Ovary (tissue), 9 donors: Measurements from ENCODE around the gene INSM2. TPM values are rescaled to one million over a fixed set of nuclear protein-coding genes. Genes with fewer than 3 reads are reported as not detected.

Experiments used
- DNase-seq, 5 donors: peaks; one replicate each; pipeline ENCODE4 v3.0.0-alpha.2; 2019 to 2020
- H3K27ac ChIP-seq, 2 donors: fragments of 200-600 bp; one replicate each; pipeline versions ENCODE4 v1.5.1 to v1.8.0; 2019 to 2022
- H3K27me3 ChIP-seq: fragments of 200-600 bp; one replicate; pipeline ENCODE4 v1.8.0; 2022
- H3K36me3 ChIP-seq: fragments of 200-600 bp; sonication (generic); one replicate; pipeline ENCODE4 v1.5.1; 2019
- H3K4me1 ChIP-seq: one replicate; pipeline ENCODE4 v1.8.1; 2013; ENCODE audit warnings: mild to moderate bottlenecking, moderate library complexity; ENCODE audit not compliant: insufficient read depth
- H3K4me3 ChIP-seq: fragments of 200-600 bp; sonication (generic); one replicate; pipeline ENCODE4 v1.5.1; 2017
- H3K9me3 ChIP-seq, 2 donors: fragments of 200-600 bp in 1 of 2; sonication (generic) in 1 of 2; one replicate each; pipeline versions ENCODE4 v1.5.1 to v1.8.1; 2013 to 2019; ENCODE audit warnings: mild to moderate bottlenecking in 1 of 2, moderate library complexity in 1 of 2
- EP300 ChIP-seq: sonication (generic); formaldehyde crosslinking; IDR thresholded peaks from one replicate; pipeline ENCODE4 v1.6.1; 2017; ENCODE audit warnings: antibody characterized with exemption
- POLR2A ChIP-seq: fragments of 450-650 bp; IDR thresholded peaks from one replicate; pipeline ENCODE4 v1.6.1; 2017; ENCODE audit warnings: antibody characterized with exemption, mild to moderate bottlenecking, moderate library complexity
- WGBS, 3 donors: extraction: QIAGEN DNeasy Blood & Tissue Kit in 1 of 3; methylation state at CpG; one replicate each; pipeline versions ENCODE4 v1.1.5 to v1.1.7; 2013 to 2017; 5-methylcytosine and 5-hydroxymethylcytosine counted together
- intact Hi-C, 4 donors: fragments of 100-400 bp; cut with DNase I; formaldehyde crosslinking; loops; one replicate each; pipeline versions ENCODE4 v1.11.0 to v1.15.1; 2022 to 2023
- polyA plus RNA-seq, 2 donors: library from polyadenylated mRNA; stranded (reverse); fragments of 200-250 nt in 1 of 2; fragments of 350-450 nt in 1 of 2; fragmentation: Illumina TruSeq in 1 of 2; extraction: RNeasy Lipid Tissue Mini Kit (QIAGEN cat#74804) in 1 of 2; gene quantifications; one replicate each; pipeline ENCODE4 v1.2.3, GENCODE V29; 2013 to 2014
- total RNA-seq, 7 donors: library from RNA; depleted of rRNA in 2 of 7; stranded (reverse); fragments of >200 nt in 2 of 7; fragmentation: NEBNext Ultra II Directional in 3 of 7; extraction: Animal tissue kit (Norgen Biotek cat#: 25700) in 3 of 7; gene quantifications; one replicate each; pipeline versions ENCODE4 v1.1.0 to v1.2.4, GENCODE V29; 2016 to 2023
- TF ChIP-seq, protein P1 (sequence below), 3 donors: fragments of 450-650 bp in 2 of 3; fragments of 200-600 bp in 1 of 3; IDR thresholded peaks; one replicate each; pipeline versions ENCODE4 v1.5.1 to v1.8.0; 2016 to 2022; ENCODE audit warnings: antibody characterized with exemption in 3 of 3, mild to moderate bottlenecking in 1 of 3
- donor health status: DM: no; HTN: no; CAD: no; lungs with moderate emphysema.
- donor health status: DM: no; HTN: no; CAD: no.
- donor health status: Bipolar disorder and iron deficiency.
- donor health status: DM: yes; HTN: yes; CAD: no.
- donor health status: DM: no; HTN: no; CAD: no.
- donor health status: DM: yes; HTN: yes; CAD: no.

The INSM2 gene
- total and polyA plus RNA-seq, 9 donors: 0.11 TPM; not detected in 8

DNA sequence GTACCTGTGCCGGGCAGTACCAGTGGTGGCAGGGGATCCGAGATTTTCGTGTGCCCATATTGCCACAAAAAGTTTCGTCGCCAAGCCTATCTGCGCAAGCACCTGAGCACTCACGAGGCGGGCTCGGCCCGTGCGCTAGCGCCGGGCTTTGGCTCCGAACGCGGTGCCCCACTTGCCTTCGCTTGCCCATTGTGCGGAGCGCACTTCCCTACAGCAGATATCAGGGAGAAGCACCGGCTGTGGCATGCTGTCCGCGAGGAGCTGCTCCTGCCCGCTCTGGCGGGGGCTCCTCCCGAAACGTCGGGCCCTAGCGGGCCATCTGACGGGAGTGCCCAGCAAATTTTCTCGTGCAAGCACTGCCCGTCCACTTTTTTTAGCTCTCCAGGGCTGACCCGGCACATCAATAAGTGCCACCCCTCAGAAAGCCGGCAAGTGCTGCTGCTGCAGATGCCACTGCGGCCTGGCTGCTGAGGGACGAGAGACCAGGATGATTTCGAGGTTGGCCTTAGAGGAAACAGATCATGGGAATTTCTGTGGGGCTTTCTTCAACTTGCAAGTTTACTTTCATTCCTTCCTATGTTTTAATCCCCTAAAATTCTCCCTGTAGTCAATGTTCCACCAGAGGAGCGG is 1.6 kb downstream of the INSM2 start:
- no peak overlapping the region for H3K27ac ChIP-seq
- DNase-seq: no peak
- no peak overlapping the region for H3K4me3 ChIP-seq
- WGBS, 3 donors: 7 to 9% (median 8%) methylated on average over 34 to 37 of the region's 37 CpGs
- TF ChIP-seq POLR2A: no peak
- TF ChIP-seq EP300: no peak
- TF ChIP-seq, protein P1, sequence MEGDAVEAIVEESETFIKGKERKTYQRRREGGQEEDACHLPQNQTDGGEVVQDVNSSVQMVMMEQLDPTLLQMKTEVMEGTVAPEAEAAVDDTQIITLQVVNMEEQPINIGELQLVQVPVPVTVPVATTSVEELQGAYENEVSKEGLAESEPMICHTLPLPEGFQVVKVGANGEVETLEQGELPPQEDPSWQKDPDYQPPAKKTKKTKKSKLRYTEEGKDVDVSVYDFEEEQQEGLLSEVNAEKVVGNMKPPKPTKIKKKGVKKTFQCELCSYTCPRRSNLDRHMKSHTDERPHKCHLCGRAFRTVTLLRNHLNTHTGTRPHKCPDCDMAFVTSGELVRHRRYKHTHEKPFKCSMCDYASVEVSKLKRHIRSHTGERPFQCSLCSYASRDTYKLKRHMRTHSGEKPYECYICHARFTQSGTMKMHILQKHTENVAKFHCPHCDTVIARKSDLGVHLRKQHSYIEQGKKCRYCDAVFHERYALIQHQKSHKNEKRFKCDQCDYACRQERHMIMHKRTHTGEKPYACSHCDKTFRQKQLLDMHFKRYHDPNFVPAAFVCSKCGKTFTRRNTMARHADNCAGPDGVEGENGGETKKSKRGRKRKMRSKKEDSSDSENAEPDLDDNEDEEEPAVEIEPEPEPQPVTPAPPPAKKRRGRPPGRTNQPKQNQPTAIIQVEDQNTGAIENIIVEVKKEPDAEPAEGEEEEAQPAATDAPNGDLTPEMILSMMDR (IDR thresholded peaks at IDR 0.05): no peak
- intact Hi-C loops: no loop called here
- no peaks in the 10 kb centered on the region for H3K36me3 ChIP-seq
- peaks cover 4% of the 10 kb centered on the region for H3K27me3 ChIP-seq
- peaks cover 18% of the 10 kb centered on the region for H3K4me1 ChIP-seq
- H3K9me3 ChIP-seq: peaks cover 0 to 6% of the 10 kb centered on the region in 2 donors

DNA sequence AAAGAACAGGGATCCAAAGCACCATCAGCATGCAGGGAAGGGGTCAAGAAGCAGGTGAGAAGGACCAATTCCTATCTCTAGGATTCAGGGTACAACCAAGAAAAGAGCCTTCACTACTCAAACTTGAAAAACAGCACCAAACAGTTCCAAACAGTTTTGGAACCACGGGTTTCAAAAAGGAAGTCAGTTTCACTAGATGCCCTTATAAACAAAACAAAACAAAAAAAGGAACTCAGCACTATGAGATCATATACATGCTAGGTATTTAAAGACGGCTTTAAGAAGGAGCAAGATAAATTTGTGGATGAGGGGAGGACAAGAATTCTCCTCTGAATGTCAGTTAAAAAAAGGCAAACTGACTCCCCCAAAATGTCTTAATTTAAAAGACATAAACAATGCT is 6.0 kb downstream of the INSM2 start:
- 59 to 71% (median 66%) methylated on average over 2 of the region's 2 CpGs for WGBS, 3 donors
- Histone ChIP-seq H3K36me3 (no peaks in the 10 kb centered on the region), H3K4me3 (no peak overlapping the region), H3K4me1 (peaks cover 4% of the 10 kb centered on the region), H3K27me3 (no peaks in the 10 kb centered on the region), H3K9me3 (no peaks in the 10 kb centered on the region), H3K27ac (no peak overlapping the region)
- no peak for DNase-seq
- TF ChIP-seq, protein P1 (IDR thresholded peaks at IDR 0.05): no peak
- TF ChIP-seq POLR2A: no peak
- TF ChIP-seq EP300: no peak
- intact Hi-C loops: no loop called here

DNA sequence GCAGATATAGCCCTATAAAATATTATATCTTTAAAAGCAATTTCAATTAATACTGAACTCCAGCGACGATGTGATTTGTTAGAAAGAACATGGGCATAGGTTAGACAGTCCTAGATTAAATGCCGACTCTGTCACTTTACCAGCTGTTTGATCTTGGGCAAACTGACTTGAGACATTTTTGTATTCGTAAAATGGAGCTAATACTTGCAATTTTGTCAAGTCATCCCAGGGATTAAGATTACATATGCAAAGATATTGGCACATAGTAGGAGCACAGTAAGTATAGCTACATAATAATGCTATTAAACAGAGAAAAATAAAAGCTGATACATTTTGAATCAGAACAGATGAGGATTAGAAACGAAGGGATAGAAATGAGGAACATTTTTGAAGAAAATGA is 9.0 kb downstream of the INSM2 start:
- WGBS, 3 donors: 92 to 97% (median 94%) methylated on average over 5 of the region's 5 CpGs
- TF ChIP-seq, protein P1 (IDR thresholded peaks at IDR 0.05): no peak
- TF ChIP-seq EP300 (no peak), POLR2A (no peak)
- intact Hi-C loops: no loop called here

DNA sequence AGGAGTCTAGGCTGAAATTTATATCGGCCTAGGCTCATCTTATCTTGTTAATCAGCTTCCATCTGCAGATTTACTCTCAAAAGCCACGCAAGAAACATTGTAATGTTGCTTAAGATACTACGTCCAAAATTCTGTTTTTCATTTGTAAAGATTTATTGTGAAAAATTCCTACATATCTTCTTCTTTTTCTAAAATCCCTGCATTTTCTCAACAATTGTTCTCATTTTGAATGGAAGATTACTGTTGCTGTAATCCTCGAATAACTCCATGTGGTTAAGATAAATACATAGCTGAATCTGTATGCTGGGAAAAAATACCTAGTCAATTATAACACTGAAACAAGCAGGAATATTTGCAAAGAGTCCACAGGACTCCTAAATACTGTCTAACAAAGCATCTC is 15.6 kb downstream of the INSM2 start:
- WGBS, 3 donors: 90 to 94% (median 91%) methylated on average over 4 of the region's 4 CpGs
- TF ChIP-seq, protein P1 (IDR thresholded peaks at IDR 0.05): no peak
- TF ChIP-seq EP300: no peak
- TF ChIP-seq POLR2A: no peak
- Histone ChIP-seq H3K27ac (no peak overlapping the region), H3K4me1 (no peaks in the 10 kb centered on the region), H3K27me3 (peaks cover 4% of the 10 kb centered on the region), H3K9me3 (no peaks in the 10 kb centered on the region), H3K4me3 (no peak overlapping the region), H3K36me3 (no peaks in the 10 kb centered on the region)
- intact Hi-C loops: no loop called here
- no peak for DNase-seq

More for the DNA sequence above, 9.0 kb downstream of the INSM2 start:
- DNase-seq: no peak
- Histone ChIP-seq H3K4me3 (no peak overlapping the region), H3K4me1 (no peaks in the 10 kb centered on the region), H3K27ac (no peak overlapping the region), H3K27me3 (peaks cover 4% of the 10 kb centered on the region), H3K36me3 (no peaks in the 10 kb centered on the region), H3K9me3 (no peaks in the 10 kb centered on the region)
